Pancreas (tissue), 10 donors: ENCODE measurements around the gene FAXDC2. TPM values are rescaled to one million over a fixed set of nuclear protein-coding genes. Genes with fewer than 3 reads are reported as not detected.
"Not testable (repeated sequence)": the region's sequence is repeated elsewhere in the genome, so short reads cannot be mapped to it uniquely, and the experiment has no call there.

Experiments used
- ATAC-seq, 4 donors: fragments of 200-7000 bp; cut with Tn5 transposase; one replicate each; pipeline versions ENCODE4 v1.8.0 to v1.9.1; 2020; ENCODE audit warnings: mild to moderate bottlenecking in 4 of 4, moderate library complexity in 4 of 4
- DNase-seq, 6 donors: peaks; one replicate each; pipeline ENCODE4 v3.0.0-alpha.2; 2020
- FAIRE-seq: peaks from 2 replicates; lab custom pipeline; 2012; peaks lifted over from hg19 to GRCh38; lab: Jason Lieb, UNC
- H3K27ac ChIP-seq, 4 donors: fragments of 200-600 bp; sonication (generic); 1 replicate in 3 of 4; 2 replicates in 1 of 4; pipeline versions ENCODE4 v1.5.0 to v1.8.0; 2020
- H3K27me3 ChIP-seq, 4 donors: fragments of 200-600 bp; one replicate each; pipeline ENCODE4 v1.8.0; 2021
- H3K36me3 ChIP-seq, 3 donors: fragments of 200-600 bp; sonication (generic) in 1 of 3; one replicate each; pipeline versions ENCODE4 v1.5.0 to v1.8.0; 2020 to 2021
- H3K4me1 ChIP-seq, 3 donors: fragments of 200-600 bp; one replicate each; pipeline ENCODE4 v1.8.0; 2021
- H3K4me3 ChIP-seq, 4 donors: fragments of 200-600 bp; sonication (generic) in 2 of 4; one replicate each; pipeline versions ENCODE4 v1.5.0 to v1.8.0; 2020 to 2021
- H3K9me3 ChIP-seq, 4 donors: fragments of 200-600 bp; one replicate each; pipeline ENCODE4 v1.8.0; 2021
- WGBS, 2 donors: extraction: QIAGEN DNeasy Blood & Tissue Kit; methylation state at CpG; one replicate each; pipeline ENCODE4 v1.1.7; 2013; 5-methylcytosine and 5-hydroxymethylcytosine counted together
- intact Hi-C, 3 donors: fragments of 100-400 bp; cut with DNase I; formaldehyde crosslinking; loops; one replicate each; pipeline versions ENCODE4 v1.11.1 to v1.14.2; 2022
- polyA plus RNA-seq, 2 donors: library from polyadenylated mRNA; stranded (reverse); fragments of 200-250 nt; gene quantifications; one replicate each; pipeline ENCODE4 v1.2.3, GENCODE V29; 2013
- total RNA-seq, 6 donors: library from RNA; stranded (reverse); fragmentation: NEBNext Ultra II Directional in 4 of 6; extraction: Animal tissue kit (Norgen Biotek cat#: 25700) in 4 of 6; gene quantifications; one replicate each; pipeline versions ENCODE4 v1.2.1 to v1.2.4, GENCODE V29; 2021 to 2023
- TF ChIP-seq, protein P1 (sequence below), 4 donors: fragments of 200-600 bp; sonication (generic) in 3 of 4; IDR thresholded peaks; one replicate each; pipeline versions ENCODE4 v1.5.0 to v1.8.0; 2021; ENCODE audit warnings: antibody characterized with exemption in 4 of 4
- donor health status: healthy with polysubstance abuse.
- donor health status: DM: no; HTN: no; CAD: no; lungs with moderate emphysema.
- donor health status: DM: no; HTN: no; CAD: no.
- donor health status: control.
- donor health status: control.
- donor health status: Bipolar disorder and iron deficiency.
- donor health status: DM: yes; HTN: yes; CAD: no.
- donor health status: DM: no; HTN: no; CAD: no.
- donor health status: DM: no; HTN: no; CAD: no.
- donor health status: DM: yes; HTN: yes; CAD: no.

FAXDC2 gene
- total and polyA plus RNA-seq, 8 donors: 2.0 to 11.8 (median 4.7) TPM

DNA sequence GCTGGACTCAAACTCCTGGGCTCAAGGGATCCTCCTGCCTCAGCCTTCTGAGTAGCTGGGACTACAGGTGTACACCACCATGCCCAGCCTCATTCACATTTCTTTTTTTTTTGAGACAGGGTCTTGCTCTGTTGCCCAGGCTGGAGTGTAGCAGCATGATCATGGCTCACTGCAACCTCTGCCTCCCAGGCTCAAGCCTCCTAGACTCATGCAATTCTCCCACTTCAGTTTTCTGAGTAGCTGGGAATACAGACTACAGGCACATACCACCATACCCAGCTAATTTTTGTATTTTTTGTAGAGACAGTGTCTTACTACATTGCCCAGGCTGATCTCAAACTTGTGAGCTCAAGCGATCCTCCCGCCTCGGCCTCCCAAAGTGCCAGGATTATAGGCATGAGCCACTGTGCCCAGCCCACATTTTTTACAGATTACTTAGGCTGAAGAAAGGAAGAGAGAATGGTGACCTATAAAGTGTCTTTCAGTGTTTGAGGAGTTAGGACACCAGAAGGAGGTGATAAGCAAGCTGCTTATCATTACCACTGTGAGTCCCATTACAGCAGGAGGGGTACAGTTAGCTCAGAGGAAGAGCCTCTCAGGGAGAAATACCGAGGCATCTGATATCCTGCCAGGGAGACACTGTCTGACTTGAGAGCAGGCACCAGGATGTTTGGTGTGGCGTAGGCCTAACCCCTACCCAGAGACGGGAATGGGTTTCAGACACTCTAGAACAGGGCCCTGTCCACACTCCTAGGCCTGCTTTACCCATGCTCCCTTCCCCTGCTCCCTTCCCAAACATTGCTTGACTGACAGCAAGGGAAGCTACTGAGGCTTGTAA, 9.7 kb downstream of the FAXDC2 start:
- intact Hi-C loops: no loop called here
- DNase-seq (no peak), FAIRE-seq (no peak), ATAC-seq (no peak)
- Histone ChIP-seq H3K36me3 (no peaks in the 10 kb centered on the region), H3K27ac (no peak overlapping the region), H3K4me1 (peaks cover 0 to 5% (median 0%) of the 10 kb centered on the region in 3 donors), H3K9me3 (no peaks in the 10 kb centered on the region), H3K4me3 (no peak overlapping the region), H3K27me3 (no peaks in the 10 kb centered on the region)
- TF ChIP-seq, protein P1, sequence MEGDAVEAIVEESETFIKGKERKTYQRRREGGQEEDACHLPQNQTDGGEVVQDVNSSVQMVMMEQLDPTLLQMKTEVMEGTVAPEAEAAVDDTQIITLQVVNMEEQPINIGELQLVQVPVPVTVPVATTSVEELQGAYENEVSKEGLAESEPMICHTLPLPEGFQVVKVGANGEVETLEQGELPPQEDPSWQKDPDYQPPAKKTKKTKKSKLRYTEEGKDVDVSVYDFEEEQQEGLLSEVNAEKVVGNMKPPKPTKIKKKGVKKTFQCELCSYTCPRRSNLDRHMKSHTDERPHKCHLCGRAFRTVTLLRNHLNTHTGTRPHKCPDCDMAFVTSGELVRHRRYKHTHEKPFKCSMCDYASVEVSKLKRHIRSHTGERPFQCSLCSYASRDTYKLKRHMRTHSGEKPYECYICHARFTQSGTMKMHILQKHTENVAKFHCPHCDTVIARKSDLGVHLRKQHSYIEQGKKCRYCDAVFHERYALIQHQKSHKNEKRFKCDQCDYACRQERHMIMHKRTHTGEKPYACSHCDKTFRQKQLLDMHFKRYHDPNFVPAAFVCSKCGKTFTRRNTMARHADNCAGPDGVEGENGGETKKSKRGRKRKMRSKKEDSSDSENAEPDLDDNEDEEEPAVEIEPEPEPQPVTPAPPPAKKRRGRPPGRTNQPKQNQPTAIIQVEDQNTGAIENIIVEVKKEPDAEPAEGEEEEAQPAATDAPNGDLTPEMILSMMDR (IDR thresholded peaks at IDR 0.05): no peak
- WGBS, 2 donors: 82 to 85% methylated on average over 6 of the region's 6 CpGs

DNA sequence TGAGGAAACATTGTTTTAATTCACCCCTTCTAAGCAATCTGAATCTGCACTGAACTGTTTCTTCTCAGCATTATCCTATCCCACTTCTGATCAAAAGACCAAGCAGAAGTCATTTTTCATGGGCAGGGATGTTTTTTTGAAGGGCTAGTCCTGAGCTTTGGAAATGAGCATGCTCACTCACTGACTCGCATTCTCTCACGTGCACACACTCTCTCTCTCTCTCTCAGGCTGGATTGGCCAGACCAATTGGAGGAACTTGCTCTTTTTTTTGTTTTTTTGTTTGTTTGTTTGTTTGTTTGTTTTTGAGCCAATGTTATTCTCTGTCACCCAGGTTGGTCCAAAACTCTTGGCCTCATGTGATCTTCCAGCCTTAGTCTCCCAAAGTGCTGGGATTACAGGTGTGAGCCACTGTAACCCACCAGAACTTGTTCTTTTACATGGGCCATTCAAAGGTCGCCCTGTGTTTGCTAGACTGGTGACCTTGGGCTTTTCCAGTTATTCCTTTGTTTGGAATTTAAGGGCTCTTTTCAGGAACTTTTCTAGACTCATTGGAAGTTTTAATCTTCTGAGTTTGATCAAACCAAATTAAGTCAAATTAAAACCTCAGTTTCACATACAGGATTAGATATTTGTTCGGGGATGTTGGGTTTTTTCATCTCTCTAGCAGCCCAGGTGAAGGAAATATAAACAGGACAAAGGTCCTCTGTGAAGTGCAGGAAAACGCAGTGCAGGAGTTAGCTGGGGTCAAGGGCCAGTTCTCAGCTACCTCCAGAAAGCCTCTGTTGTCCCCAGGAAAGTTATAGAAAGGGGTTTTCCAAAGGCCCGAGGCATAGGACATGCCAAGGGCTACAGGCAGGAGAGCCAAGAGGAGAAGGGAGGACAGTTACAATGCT, 13.1 kb downstream of the FAXDC2 start:
- TF ChIP-seq, protein P1 (IDR thresholded peaks at IDR 0.05): no peak
- WGBS, 2 donors: 51 to 56% methylated on average over 6 of the region's 6 CpGs
- H3K4me1 ChIP-seq: peaks cover 0 to 5% (median 0%) of the 10 kb centered on the region in 3 donors
- DNase-seq (no peak), FAIRE-seq (no peak), ATAC-seq (peak in 1 of 4 donors; percentile 30)
- H3K36me3 ChIP-seq: no peaks in the 10 kb centered on the region
- intact Hi-C loops: no loop called here
- H3K4me3 ChIP-seq: no peak overlapping the region
- no peak overlapping the region for H3K27ac ChIP-seq
- no peaks in the 10 kb centered on the region for H3K9me3 ChIP-seq
- no peaks in the 10 kb centered on the region for H3K27me3 ChIP-seq

DNA sequence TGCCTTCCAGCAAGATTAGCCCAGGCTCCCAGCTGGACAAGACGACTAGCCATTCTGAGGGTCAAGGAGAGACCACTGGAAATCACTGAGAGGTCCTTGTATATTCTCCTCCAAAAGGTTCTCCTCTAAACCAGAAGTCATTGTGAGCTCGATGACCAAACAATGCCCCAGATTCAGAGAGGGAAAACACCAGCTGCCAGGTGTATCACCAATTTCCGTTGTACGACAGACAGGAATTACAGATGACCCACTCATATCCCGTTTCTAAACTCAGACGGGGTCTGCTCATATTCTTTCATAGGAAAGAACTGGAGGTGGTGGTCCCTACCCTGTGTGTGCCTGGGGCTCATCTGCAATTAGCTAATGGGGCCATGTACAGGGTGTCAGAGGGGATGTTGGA, 14.2 kb downstream of the FAXDC2 start:
- DNase-seq: no peak
- Histone ChIP-seq H3K36me3 (no peaks in the 10 kb centered on the region), H3K27ac (no peak overlapping the region), H3K9me3 (no peaks in the 10 kb centered on the region), H3K27me3 (no peaks in the 10 kb centered on the region), H3K4me1 (peaks cover 0 to 5% (median 0%) of the 10 kb centered on the region in 3 donors), H3K4me3 (no peak overlapping the region)
- intact Hi-C loops: no loop called here
- no peak for ATAC-seq
- no peak for FAIRE-seq
- TF ChIP-seq, protein P1 (IDR thresholded peaks at IDR 0.05): no peak
- 86 to 89% methylated on average over 6 of the region's 6 CpGs for WGBS, 2 donors

DNA sequence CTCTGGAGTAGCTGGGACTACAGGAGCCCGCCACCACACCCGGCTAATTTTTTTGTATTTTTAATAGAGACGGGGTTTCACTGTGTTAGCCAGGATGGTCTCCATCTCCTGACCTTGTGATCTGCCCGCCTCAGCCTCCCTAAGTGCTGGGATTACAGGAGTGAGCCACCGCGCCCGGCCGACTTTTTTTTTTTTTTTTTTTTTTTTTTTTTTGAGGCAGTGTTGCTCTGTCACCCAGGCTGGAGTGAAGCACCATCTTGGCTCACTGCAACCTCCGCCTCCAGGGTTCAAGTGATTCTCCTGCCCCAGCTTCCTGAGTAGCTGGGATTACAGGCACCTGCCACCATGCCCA, 14.7 kb downstream of the FAXDC2 start:
- H3K4me3 ChIP-seq, DNase-seq, H3K27me3 ChIP-seq, H3K4me1 ChIP-seq, ATAC-seq, FAIRE-seq, H3K9me3 ChIP-seq, H3K27ac ChIP-seq, H3K36me3 ChIP-seq, intact Hi-C loops: not testable (repeated sequence)
- whole genome bisulfite sequencing, 2 donors: 83 to 89% methylated on average over 9 of the region's 9 CpGs

DNA sequence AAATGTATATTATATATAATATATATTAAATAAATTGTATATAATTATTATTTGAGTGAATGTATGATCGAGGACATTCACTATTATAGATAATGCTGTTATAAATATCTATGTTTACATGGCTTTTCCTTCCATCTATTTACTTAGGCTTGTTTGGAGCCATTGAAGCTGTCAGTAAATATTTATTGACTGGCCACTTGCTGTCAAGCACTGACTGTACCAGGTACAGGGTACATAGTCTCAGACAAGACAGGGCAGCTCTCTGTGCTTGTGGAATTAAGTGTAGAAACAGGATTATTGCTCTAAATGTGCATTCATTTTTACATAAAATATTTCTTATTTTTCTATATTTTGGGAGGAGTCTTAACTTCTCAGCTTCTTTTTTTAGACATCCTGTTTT, 16.4 kb downstream of the FAXDC2 start:
- intact Hi-C loops: no loop called here
- H3K9me3 ChIP-seq: no peaks in the 10 kb centered on the region

DNA sequence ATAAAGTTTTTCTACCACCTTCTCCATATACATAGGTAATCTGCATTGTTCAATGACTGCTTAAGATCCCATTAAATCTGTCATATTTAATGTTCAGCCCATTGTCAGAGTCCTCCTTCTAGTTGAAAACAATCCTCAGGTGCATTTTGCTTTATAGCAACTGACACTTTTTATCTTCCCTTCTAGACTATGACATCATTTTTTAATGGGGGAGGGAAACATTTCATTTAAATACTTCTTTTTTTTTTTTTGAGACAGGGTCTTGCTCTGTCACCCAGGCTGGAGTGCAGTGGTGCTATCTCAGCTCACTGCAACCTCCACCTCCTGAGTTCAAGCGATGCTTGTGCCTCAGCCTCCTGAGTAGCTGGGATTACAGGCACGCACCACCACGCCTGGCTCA, 17.6 kb downstream of the FAXDC2 start:
- H3K9me3 ChIP-seq, H3K4me3 ChIP-seq, ATAC-seq, DNase-seq, intact Hi-C loops, FAIRE-seq, H3K36me3 ChIP-seq, H3K27me3 ChIP-seq, H3K4me1 ChIP-seq, H3K27ac ChIP-seq: not testable (repeated sequence)
- WGBS, 2 donors: 96 to 97% methylated on average over 3 of the region's 3 CpGs

More for the DNA sequence above, 16.4 kb downstream of the FAXDC2 start:
- 38% methylated on average over 1 of the region's 1 CpG for WGBS, 2 donors
- ATAC-seq (no peak), DNase-seq (no peak), FAIRE-seq (no peak)
- H3K27me3 ChIP-seq: no peaks in the 10 kb centered on the region
- peaks cover 0 to 5% (median 0%) of the 10 kb centered on the region in 3 donors for H3K4me1 ChIP-seq
- no peak overlapping the region for H3K4me3 ChIP-seq
- no peaks in the 10 kb centered on the region for H3K36me3 ChIP-seq
- TF ChIP-seq, protein P1 (IDR thresholded peaks at IDR 0.05): no peak
- no peak overlapping the region for H3K27ac ChIP-seq
